TTC549 (cell line): ENCODE results near the gene SYCP1.
"Not testable (repeated sequence)": the region's sequence is repeated elsewhere in the genome, so short reads cannot be mapped to it uniquely, and the experiment has no call there.

Experiments used
- FAIRE-seq: peaks from 2 replicates; lab custom pipeline; 2012; peaks lifted over from hg19 to GRCh38; lab: Jason Lieb, UNC

SYCP1 gene

GRCh38 chr1:114854693-114855320, at the start of gene SYCP1:
SYCP1 (plus strand) TSS chr1:114854863; CDS start chr1:114855465, 602 bp downstream.
- FAIRE-seq = no peak

- no peak for FAIRE-seq
Measured at GRCh38 chr1:114819869-114820268, 34.8 kb upstream of the SYCP1 start.

- FAIRE-seq = no peak
Measured at GRCh38 chr1:114820392-114820791, 34.3 kb upstream of the SYCP1 start.

GRCh38 chr1:114821978-114822377, 32.7 kb upstream of the SYCP1 start:
- FAIRE-seq = no peak

- FAIRE-seq = no peak
Measured at GRCh38 chr1:114828251-114828650, 26.4 kb upstream of the SYCP1 start.

- FAIRE-seq = not testable (repeated sequence)
Measured at GRCh38 chr1:114830075-114830474, 24.6 kb upstream of the SYCP1 start.

GRCh38 chr1:114831276-114831994, 23.2 kb upstream of the SYCP1 start:
- FAIRE-seq = no peak

GRCh38 chr1:114832057-114832456, 22.6 kb upstream of the SYCP1 start:
- FAIRE-seq = no peak

- FAIRE-seq = no peak
Measured at GRCh38 chr1:114833421-114833820, 21.2 kb upstream of the SYCP1 start.

GRCh38 chr1:114844270-114844669, 10.4 kb upstream of the SYCP1 start:
- no peak for FAIRE-seq

- no peak for FAIRE-seq
Measured at GRCh38 chr1:114853584-114853983, 1.1 kb upstream of the SYCP1 start.

GRCh38 chr1:114861384-114861783, 6.7 kb downstream of the SYCP1 start:
- FAIRE-seq = no peak

- FAIRE-seq = no peak
Measured at GRCh38 chr1:114892194-114892918, 37.7 kb downstream of the SYCP1 start.

- no peak for FAIRE-seq
Measured at GRCh38 chr1:114896795-114897194, 42.1 kb downstream of the SYCP1 start.

- FAIRE-seq = no peak
Measured at GRCh38 chr1:114901814-114902213, 47.2 kb downstream of the SYCP1 start.

- FAIRE-seq = no peak
Measured at GRCh38 chr1:114902343-114902742, 47.7 kb downstream of the SYCP1 start.

- FAIRE-seq = no peak
Measured at GRCh38 chr1:114903480-114903879, 48.8 kb downstream of the SYCP1 start.

GRCh38 chr1:114915720-114916119, 61.1 kb downstream of the SYCP1 start:
- FAIRE-seq = not testable (repeated sequence)

- no peak for FAIRE-seq
Measured at GRCh38 chr1:114926607-114927006, 71.9 kb downstream of the SYCP1 start.

- FAIRE-seq = no peak
Measured at GRCh38 chr1:114927401-114927800, 72.7 kb downstream of the SYCP1 start.

GRCh38 chr1:114956570-114956969, 101.9 kb downstream of the SYCP1 start:
- no peak for FAIRE-seq

- no peak for FAIRE-seq
Measured at GRCh38 chr1:114959423-114959822, 104.8 kb downstream of the SYCP1 start.

GRCh38 chr1:114976891-114977290, 122.2 kb downstream of the SYCP1 start:
- no peak for FAIRE-seq
